ENCODE measurements around the gene SNRPD1. TPM values are rescaled to one million over a fixed set of nuclear protein-coding genes. Genes with fewer than 3 reads are reported as not detected.

SNRPD1 gene
- total and polyA plus RNA-seq, 2 of the 8 experiments (the other 6 are each of a cell fraction or from before 2014, with no cell fraction given): 59.6 to 180 TPM

DNA sequence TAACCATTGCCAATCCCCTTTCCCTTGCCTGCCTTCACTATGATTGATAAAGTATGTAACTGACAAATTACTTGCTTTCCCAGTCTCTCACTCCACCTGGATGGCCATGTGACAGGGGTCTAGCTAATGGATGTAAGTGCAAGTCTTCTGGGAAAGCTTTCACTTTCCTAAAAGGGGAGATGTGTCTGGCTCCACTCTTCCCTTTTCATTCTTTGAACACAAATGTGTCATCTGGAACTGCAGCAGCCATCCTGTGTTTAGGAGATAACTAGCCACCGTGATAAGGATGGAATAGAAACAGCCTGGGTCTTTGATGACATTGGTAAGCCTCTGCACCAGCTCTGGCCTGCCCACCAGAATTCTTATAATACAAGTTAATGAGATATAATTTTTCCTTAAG is 38.2 kb downstream of the SNRPD1 start:
- Histone ChIP-seq H3K23me2 (ENCODE audit: low read depth, low read length) (no peaks in the 10 kb centered on the region), H4K5ac (ENCODE audit: insufficient read length, low read depth, low read length) (no peak overlapping the region), H3K18ac (ENCODE audit: extremely low read depth, low read length) (no peak overlapping the region), H3K9ac (replicated peaks in 1 of 4; ENCODE audit: extremely low read depth in 1 of 4, low read depth in 3 of 4, low read length in 3 of 4) (no peak overlapping the region), H4K20me1 (replicated peaks in 1 of 2; ENCODE audit: control insufficient read depth in 1 of 2, insufficient read depth in 2 of 2, low read length in 2 of 2) (no peaks in the 10 kb centered on the region), H2BK15ac (ENCODE audit: low read length) (no peak overlapping the region), H4K8ac (ENCODE audit: extremely low read depth, insufficient read depth, low read length) (no peak overlapping the region), H3K56ac (replicated peaks; ENCODE audit: insufficient read length, low read depth, low read length) (no peak overlapping the region), H2BK120ac (replicated peaks; ENCODE audit: low read depth, low read length) (no peak overlapping the region), H3K4me1 (replicated peaks in 1 of 4; ENCODE audit: control insufficient read depth in 3 of 4, insufficient read depth in 4 of 4, low read length in 3 of 4) (no peaks in the 10 kb centered on the region), H2BK12ac (ENCODE audit: low read depth, low read length) (no peak overlapping the region), H3K27me3 (replicated peaks in 1 of 4; ENCODE audit: control insufficient read depth in 3 of 4, extremely low read depth in 1 of 4, insufficient read depth in 3 of 4, low read length in 3 of 4) (no peaks in the 10 kb centered on the region), H3K14ac (ENCODE audit: insufficient read length) (no peak overlapping the region), H2AK5ac (ENCODE audit: low read depth, low read length) (no peak overlapping the region), H2BK20ac (ENCODE audit: low read length) (no peak overlapping the region), H3K27ac (ENCODE audit: low read depth, low read length) (no peak overlapping the region), H3K9me3 (ENCODE audit: insufficient read depth in 2 of 2, low read depth in 1 of 2, low read length in 1 of 2) (no peaks in the 10 kb centered on the region), H3K4ac (replicated peaks; ENCODE audit: insufficient read length, low read depth, low read length) (no peak overlapping the region), H2BK5ac (ENCODE audit: low read depth, low read length) (no peak overlapping the region), H3K23ac (ENCODE audit: insufficient read length) (no peak overlapping the region), H4K91ac (replicated peaks; ENCODE audit: insufficient read length, low read length) (no peak overlapping the region), H3K79me2 (ENCODE audit: control insufficient read depth in 1 of 2, insufficient read depth in 2 of 2, low read length in 2 of 2) (no peaks in the 10 kb centered on the region), H3K4me2 (ENCODE audit: insufficient read depth in 1 of 2, low read depth in 2 of 2, low read length in 2 of 2) (no peak overlapping the region), H3K4me3 (ENCODE audit: extremely low read depth in 1 of 4, insufficient read depth in 2 of 4, low read depth in 3 of 4, low read length in 4 of 4) (no peak overlapping the region), H3K36me3 (ENCODE audit: control insufficient read depth in 2 of 4, insufficient read depth in 4 of 4, low read length in 3 of 4) (no peaks in the 10 kb centered on the region), H2AFZ (ENCODE audit: low read length) (no peak overlapping the region), H3K79me1 (ENCODE audit: low read depth, low read length) (no peaks in the 10 kb centered on the region)
- TF ChIP-seq TAF1 (IDR thresholded peaks at IDR 0.05; ENCODE audit: low read depth, low read length): no peak
- ChIA-PET CTCF (ENCODE audit: partially characterized antibody) (no interaction called here), POLR2A (ENCODE audit: partially characterized antibody) (no interaction called here)
- DNase-seq (ENCODE audit: low read depth in 1 of 2, low spot score in 2 of 2) (no peak), FAIRE-seq (no peak)
- 93% methylated on average over 1 of the region's 1 CpG; no CpG with 5 or more reads in 1 of the 2 experiments for WGBS, 2 experiments (ENCODE audit: extremely low coverage in 1 of 2, insufficient coverage in 1 of 2, insufficient read length in 1 of 2, insufficient replicate concordance in 2 of 2, low coverage in 1 of 2, low lambda C conversion rate in 2 of 2, missing lambda C conversion rate in 1 of 2)

Measured in H1 (cell line).